Coronary artery (tissue), 2 donors: ENCODE results near the gene GOLGB1.

ENCODE experiments used
- DNase-seq: peaks from one replicate; pipeline ENCODE4 v3.0.0-alpha.2; 2017; ENCODE audit warnings: low spot score
- H3K27ac ChIP-seq, 2 donors: fragments of 200-600 bp; sonication (generic); one replicate each; pipeline ENCODE4 v1.5.1; 2016 to 2019
- H3K4me3 ChIP-seq: fragments of 200-600 bp; sonication (generic); 2 replicates; pipeline ENCODE4 v1.5.1; 2016; ENCODE audit warnings: mild to moderate bottlenecking, moderate library complexity
- TF ChIP-seq, protein P1 (sequence below): fragments of 200-600 bp; sonication (generic); IDR thresholded peaks from one replicate; pipeline ENCODE4 v1.5.1; 2019; ENCODE audit warnings: antibody characterized with exemption

The GOLGB1 gene

DNA sequence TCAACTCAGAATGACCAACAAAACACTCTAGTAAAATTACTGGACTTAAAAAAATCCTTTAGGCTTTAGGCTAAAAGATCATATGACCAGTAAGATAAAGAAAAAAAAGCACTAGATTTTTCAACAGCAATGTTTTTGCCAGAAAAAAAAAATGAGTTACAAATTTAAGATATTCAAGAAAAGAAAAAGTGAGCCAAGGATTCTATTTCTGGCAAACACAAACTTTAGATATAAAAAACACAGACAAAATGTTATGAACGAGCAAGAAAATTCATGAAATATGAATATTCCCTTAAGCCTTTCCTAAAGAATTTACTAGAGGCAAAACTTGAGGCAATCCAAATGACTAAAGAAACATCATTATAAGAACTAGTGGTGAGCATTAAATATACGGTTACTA, 8.6 kb downstream of the GOLGB1 start:
- no peak overlapping the region for H3K4me3 ChIP-seq
- no peak overlapping the region for H3K27ac ChIP-seq
- TF ChIP-seq, protein P1, sequence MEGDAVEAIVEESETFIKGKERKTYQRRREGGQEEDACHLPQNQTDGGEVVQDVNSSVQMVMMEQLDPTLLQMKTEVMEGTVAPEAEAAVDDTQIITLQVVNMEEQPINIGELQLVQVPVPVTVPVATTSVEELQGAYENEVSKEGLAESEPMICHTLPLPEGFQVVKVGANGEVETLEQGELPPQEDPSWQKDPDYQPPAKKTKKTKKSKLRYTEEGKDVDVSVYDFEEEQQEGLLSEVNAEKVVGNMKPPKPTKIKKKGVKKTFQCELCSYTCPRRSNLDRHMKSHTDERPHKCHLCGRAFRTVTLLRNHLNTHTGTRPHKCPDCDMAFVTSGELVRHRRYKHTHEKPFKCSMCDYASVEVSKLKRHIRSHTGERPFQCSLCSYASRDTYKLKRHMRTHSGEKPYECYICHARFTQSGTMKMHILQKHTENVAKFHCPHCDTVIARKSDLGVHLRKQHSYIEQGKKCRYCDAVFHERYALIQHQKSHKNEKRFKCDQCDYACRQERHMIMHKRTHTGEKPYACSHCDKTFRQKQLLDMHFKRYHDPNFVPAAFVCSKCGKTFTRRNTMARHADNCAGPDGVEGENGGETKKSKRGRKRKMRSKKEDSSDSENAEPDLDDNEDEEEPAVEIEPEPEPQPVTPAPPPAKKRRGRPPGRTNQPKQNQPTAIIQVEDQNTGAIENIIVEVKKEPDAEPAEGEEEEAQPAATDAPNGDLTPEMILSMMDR: no peak
- no peak for DNase-seq

DNA sequence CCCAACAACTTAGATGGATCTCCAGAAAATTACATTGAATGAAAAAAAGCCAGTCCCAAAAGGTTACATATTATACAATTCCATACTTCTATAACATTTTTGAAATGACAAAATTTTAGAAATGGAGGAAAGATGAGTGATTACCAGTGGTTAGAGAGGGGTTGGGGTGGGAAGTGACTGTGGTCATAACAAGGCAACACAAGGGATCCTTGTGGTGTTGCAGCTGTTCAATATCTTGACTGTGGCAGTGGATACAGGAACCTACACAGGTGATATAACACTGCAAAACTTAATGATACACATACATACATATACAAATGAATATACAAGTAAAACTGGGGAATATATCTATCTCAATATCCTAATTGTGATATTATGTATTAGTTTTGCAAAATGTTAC, 9.6 kb downstream of the GOLGB1 start:
- DNase-seq: no peak
- Histone ChIP-seq H3K4me3 (no peak overlapping the region), H3K27ac (no peak overlapping the region)
- TF ChIP-seq, protein P1: no peak

DNA sequence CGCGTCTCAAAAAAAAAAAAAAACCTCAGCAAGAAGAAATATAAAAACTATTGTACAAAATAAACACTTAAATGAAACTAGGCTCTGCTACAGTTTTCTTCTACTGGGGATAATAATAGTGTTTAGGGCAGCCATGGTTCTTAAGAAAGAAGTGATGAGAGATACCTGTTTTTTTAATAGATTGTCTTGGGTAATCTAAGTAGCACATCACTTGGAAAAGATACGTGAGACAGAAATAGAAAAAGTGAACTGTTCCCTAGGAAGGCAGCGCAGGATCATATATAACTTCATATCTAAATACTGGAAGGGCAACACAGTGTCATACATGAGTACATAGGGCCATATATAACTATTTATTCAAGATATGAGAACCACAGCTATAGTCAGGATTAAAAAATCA, 11.9 kb downstream of the GOLGB1 start:
- H3K4me3 ChIP-seq: no peak overlapping the region
- TF ChIP-seq, protein P1: no peak
- no peak for DNase-seq
- H3K27ac ChIP-seq: no peak overlapping the region

DNA sequence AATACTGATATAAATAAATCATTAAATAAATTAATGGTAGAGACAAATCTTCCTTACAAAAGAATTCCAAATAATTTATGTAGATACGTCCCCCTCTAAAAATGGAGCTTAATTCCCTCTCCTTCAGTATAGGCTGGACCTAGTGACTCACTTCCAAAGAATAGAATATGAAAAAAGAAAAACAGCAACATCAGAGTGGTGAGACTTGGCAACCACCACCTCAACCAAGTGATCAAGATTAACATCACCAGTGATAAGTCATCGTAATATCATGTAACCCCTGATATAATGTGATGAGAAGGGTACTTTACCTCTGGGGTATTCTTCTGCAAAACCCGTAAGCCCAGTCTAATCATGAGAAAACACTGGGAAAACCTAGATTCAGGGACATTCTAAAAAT, 13.4 kb downstream of the GOLGB1 start:
- H3K4me3 ChIP-seq: no peak overlapping the region
- no peak for DNase-seq
- TF ChIP-seq, protein P1: no peak
- no peak overlapping the region for H3K27ac ChIP-seq

DNA sequence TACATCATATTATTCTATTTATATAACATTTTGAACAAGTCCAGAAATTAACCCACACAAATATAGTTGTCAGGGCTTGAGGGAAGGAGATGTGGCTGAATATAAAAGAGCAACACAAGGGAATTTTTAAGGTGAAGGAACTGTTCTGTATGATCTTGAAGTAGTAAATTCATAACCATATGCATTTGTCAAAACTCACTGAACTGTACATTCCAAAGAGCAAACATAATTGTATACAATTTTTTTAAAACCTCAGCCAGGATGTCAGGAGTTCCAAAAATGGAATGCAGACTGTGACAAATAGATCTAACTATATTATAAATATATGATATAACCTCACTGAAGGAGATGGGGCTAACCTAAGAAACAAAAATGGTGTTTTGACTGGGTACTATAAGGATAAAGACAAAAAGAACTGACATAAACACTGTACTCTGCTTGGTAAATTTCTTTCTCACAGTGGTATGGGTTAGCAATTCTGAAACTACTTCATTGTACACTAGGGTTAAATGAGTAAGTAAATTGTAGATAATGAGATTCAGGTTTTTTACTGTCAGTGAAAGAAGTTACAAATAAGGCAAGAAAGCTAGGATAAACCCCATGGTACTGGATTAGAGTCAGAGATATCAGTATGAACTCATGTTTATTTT, 14.4 kb downstream of the GOLGB1 start:
- no peak overlapping the region for H3K4me3 ChIP-seq
- no peak for DNase-seq
- no peak overlapping the region for H3K27ac ChIP-seq
- TF ChIP-seq, protein P1: no peak

DNA sequence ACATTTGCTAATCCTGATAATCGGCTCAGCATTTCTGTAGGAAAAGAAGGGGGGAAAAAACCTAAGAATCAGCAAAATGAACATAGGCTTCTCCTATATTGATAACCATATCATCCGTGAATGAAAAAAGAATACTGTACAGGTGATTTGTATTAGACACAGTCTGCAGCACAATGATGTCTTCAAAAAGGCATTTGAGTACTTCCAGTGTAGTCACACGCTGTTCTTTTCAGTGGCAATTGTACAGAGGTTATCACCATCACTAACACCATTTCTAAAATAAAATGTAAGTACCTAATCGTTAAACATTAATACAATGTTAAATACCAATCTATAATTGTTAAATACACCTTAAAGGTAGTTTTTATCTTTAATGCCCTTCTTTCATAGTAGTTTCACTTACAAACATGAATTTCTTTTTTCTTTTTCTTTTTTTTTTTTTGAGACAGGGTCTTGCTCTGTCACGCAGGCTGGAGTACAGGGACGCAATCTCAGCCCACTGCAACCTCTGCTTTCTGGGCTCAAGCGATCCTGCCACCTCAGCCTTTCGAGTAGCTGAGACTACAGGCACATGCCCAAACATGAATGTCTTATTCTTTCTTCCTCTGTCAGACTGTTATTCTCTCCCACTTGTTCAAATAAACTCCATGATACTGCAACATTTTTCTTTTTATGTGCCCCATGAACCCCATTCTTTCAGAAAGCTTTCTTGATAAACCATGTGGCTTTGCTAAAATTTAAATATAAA, 18.4 kb downstream of the GOLGB1 start:
- Histone ChIP-seq H3K4me3 (no peak overlapping the region), H3K27ac (no peak overlapping the region)
- DNase-seq: no peak
- TF ChIP-seq, protein P1: no peak

DNA sequence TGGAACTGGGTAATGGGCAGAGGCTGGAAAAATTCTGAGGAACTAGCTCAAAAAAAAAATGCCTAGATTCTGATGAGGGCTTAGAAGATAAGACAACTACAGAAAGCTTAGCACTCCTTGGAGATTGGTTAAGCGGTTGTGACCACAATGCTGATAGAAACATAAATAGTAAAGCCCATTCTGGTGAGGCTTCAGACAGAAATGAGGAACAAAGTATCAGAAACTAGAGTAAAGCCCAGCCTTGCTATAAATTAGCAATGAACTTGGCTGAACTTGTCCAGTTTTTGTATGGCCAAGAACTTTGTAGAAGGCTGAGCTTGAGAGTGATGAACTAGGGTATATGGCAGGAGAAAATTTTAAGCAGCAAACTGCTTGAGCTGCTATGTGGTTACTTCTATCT, 25.4 kb downstream of the GOLGB1 start:
- TF ChIP-seq, protein P1: no peak
- no peak overlapping the region for H3K4me3 ChIP-seq

More for the DNA sequence above, 25.4 kb downstream of the GOLGB1 start:
- no peak overlapping the region for H3K27ac ChIP-seq
- DNase-seq: no peak
